Measurements from ENCODE around the gene DUXB.

The DUXB gene

DNA sequence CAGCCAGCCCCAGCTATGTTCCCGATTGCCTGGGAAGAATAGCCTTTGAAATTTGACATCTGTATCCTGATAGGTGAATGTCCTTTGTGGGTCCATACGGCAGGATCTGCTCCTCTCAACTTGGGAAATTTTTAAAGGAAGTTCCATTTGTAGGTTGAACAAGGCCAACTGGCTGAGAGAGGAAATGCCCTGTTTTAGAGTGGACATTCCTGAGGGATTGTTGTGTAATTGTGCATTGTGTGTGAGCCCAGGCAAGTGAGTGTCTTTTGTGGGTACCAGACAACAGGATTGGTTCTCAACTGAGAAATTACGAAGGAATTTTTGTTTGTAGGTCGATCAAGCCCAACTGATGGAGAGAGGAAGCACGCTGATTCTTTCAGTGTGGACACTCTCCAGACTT is 21.9 kb downstream of the DUXB start:
- TF ChIP-seq, protein P1, sequence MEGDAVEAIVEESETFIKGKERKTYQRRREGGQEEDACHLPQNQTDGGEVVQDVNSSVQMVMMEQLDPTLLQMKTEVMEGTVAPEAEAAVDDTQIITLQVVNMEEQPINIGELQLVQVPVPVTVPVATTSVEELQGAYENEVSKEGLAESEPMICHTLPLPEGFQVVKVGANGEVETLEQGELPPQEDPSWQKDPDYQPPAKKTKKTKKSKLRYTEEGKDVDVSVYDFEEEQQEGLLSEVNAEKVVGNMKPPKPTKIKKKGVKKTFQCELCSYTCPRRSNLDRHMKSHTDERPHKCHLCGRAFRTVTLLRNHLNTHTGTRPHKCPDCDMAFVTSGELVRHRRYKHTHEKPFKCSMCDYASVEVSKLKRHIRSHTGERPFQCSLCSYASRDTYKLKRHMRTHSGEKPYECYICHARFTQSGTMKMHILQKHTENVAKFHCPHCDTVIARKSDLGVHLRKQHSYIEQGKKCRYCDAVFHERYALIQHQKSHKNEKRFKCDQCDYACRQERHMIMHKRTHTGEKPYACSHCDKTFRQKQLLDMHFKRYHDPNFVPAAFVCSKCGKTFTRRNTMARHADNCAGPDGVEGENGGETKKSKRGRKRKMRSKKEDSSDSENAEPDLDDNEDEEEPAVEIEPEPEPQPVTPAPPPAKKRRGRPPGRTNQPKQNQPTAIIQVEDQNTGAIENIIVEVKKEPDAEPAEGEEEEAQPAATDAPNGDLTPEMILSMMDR (IDR thresholded peaks at IDR 0.05; ENCODE audit: low read length, missing control alignments), result no peak
- H3K4me3 ChIP-seq (replicated peaks; ENCODE audit: low read depth, low read length), result no peak overlapping the region
- peak; percentile 57 for DNase-seq (ENCODE audit: low read depth)

- no peak for DNase-seq (ENCODE audit: low read depth)
- H3K4me3 ChIP-seq (replicated peaks; ENCODE audit: low read depth, low read length), result no peak within 1 kb of the TSS
- TF ChIP-seq, protein P1 (IDR thresholded peaks at IDR 0.05; ENCODE audit: low read length, missing control alignments), result no peak
Measured at GRCh38 chr16:75676909-75677308, 24.4 kb downstream of the DUXB start, which contains the start of gene CPHXL2. Gene CPHXL2, minus strand, starts transcription at chr16:75677009. Its CDS starts 10 bp downstream, at chr16:75676999.

DNA sequence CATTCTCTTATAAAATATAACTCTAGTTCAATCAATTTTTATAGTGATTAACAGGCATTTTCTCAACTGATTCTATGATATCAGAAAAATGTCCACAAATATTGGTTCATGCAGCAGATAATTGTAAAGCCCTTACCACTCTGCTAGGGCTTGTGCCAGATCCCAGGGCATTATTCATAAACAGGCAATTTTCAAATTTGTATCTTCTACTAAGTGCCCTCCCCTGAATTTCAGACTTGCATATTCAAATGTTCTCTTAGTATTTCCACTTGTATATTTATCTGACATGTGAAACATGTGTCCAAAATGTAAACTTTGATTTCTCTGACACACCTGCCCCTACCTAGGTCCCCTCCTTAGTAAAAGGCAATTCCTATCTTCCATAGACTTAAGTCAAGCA is 33.8 kb downstream of the DUXB start:
- no peak for DNase-seq (ENCODE audit: low read depth)
- no peak overlapping the region for H3K4me3 ChIP-seq (replicated peaks; ENCODE audit: low read depth, low read length)
- TF ChIP-seq, protein P1 (IDR thresholded peaks at IDR 0.05; ENCODE audit: low read length, missing control alignments), result no peak

- no peak overlapping the region for H3K4me3 ChIP-seq (replicated peaks; ENCODE audit: low read depth, low read length)
- TF ChIP-seq, protein P1 (IDR thresholded peaks at IDR 0.05; ENCODE audit: low read length, missing control alignments), result no peak
- DNase-seq (ENCODE audit: low read depth), result peak; percentile 15
Measured at GRCh38 chr16:75660726-75661302, 40.4 kb downstream of the DUXB start.

GRCh38 chr16:75660321-75660720 is 40.9 kb downstream of the DUXB start:
- no peak for DNase-seq (ENCODE audit: low read depth)
- TF ChIP-seq, protein P1 (IDR thresholded peaks at IDR 0.05; ENCODE audit: low read length, missing control alignments), result no peak
- no peak overlapping the region for H3K4me3 ChIP-seq (replicated peaks; ENCODE audit: low read depth, low read length)

DNA sequence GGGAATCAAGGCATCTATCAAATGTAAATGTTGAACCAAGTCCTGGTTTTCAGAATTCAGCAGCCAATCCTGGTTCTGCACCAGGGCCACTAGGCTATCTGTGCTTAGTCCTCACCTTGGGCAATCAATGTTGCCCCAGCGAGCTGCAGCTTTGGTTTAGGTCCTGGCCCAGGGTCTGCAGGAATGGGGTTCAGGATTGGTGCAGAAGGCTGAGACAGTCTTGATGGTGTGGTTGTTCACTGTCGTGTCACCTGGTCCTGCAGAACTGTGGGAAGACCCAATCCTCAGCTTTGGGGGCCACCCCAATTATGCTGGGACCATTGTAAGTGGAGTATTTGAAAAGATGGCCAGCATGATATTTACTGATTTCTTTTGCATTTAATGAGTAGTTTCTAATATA is 43.1 kb downstream of the DUXB start:
- no peak for DNase-seq (ENCODE audit: low read depth)
- TF ChIP-seq, protein P1 (IDR thresholded peaks at IDR 0.05; ENCODE audit: low read length, missing control alignments), result no peak
- H3K4me3 ChIP-seq (replicated peaks; ENCODE audit: low read depth, low read length), result no peak overlapping the region

DNA sequence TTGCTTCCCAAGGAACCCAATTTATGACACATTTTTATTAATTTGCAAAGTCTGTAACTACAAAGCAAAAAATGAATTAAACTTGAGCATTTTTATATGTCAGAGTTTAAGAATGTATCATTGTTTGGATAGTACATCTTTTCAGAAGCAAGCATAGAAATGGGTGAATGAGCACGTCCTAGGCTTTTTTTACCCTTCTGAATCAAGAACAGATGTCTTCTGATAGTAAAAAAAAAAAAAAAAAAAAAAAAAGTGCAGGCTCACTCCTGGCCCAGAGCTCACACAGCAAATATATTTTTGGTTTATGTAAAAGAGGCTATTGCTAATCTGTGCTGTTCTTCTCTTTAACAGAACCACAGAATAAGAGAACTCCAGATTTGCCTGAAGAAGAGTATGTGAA is 47.3 kb downstream of the DUXB start:
- no peak for DNase-seq (ENCODE audit: low read depth)
- H3K4me3 ChIP-seq (replicated peaks; ENCODE audit: low read depth, low read length), result no peak overlapping the region

More for the DNA sequence above, 47.3 kb downstream of the DUXB start:
- TF ChIP-seq, protein P1 (IDR thresholded peaks at IDR 0.05; ENCODE audit: low read length, missing control alignments), result no peak

Data from fibroblast of pulmonary artery (primary cell).